Endodermal cell (in vitro differentiated cells): ENCODE measurements around the gene USP53. TPM values are rescaled to one million over a fixed set of nuclear protein-coding genes. Genes with fewer than 3 reads are reported as not detected.

Experiments used
- DNase-seq: peaks from one replicate; pipeline ENCODE4 v3.0.0-alpha.2; 2017
- H3K27ac ChIP-seq: 2 replicates; pipeline ENCODE4 v1.5.1; 2013; ENCODE audit warnings: mild to moderate bottlenecking, low read depth, low read length, moderate library complexity
- H3K27me3 ChIP-seq: 2 replicates; pipeline ENCODE4 v1.6.1; 2013; ENCODE audit warnings: mild to moderate bottlenecking, low read length, moderate library complexity; ENCODE audit not compliant: insufficient read depth, control insufficient read depth, poor library complexity, severe bottlenecking
- H3K36me3 ChIP-seq: 2 replicates; pipeline ENCODE4 v1.7.0; 2013; ENCODE audit warnings: mild to moderate bottlenecking, low read length, moderate library complexity; ENCODE audit not compliant: control insufficient read depth, insufficient read depth
- H3K4me1 ChIP-seq: one replicate; pipeline ENCODE4 v1.7.0; 2013; ENCODE audit warnings: low read length; ENCODE audit not compliant: control insufficient read depth, insufficient read depth
- H3K4me3 ChIP-seq: 2 replicates; pipeline ENCODE4 v1.5.1; 2013; ENCODE audit warnings: mild to moderate bottlenecking, low read length, moderate library complexity
- H3K9ac ChIP-seq: 2 replicates; pipeline ENCODE4 v1.6.1; 2013; ENCODE audit warnings: mild to moderate bottlenecking, low read length, moderate library complexity; ENCODE audit not compliant: poor library complexity, severe bottlenecking; ENCODE audit errors: extremely low read depth
- H3K9me3 ChIP-seq: 2 replicates; pipeline ENCODE4 v1.6.1; 2013; ENCODE audit warnings: mild to moderate bottlenecking, low read length, moderate library complexity; ENCODE audit not compliant: control insufficient read depth
- H3K27ac Mint-ChIP-seq: 2 replicates; pipeline ENCODE4 v1.8.0; 2020; ENCODE audit warnings: mixed read lengths
- H3K27me3 Mint-ChIP-seq: 2 replicates; pipeline ENCODE4 v1.8.0; 2021; ENCODE audit warnings: mild to moderate bottlenecking, mixed read lengths; ENCODE audit not compliant: insufficient read depth
- H3K36me3 Mint-ChIP-seq: 2 replicates; pipeline ENCODE4 v1.8.0; 2020; ENCODE audit warnings: low read depth, mixed read lengths
- H3K4me1 Mint-ChIP-seq: 2 replicates; pipeline ENCODE4 v1.8.0; 2020; ENCODE audit warnings: mixed read lengths
- H3K4me3 Mint-ChIP-seq: 2 replicates; pipeline ENCODE4 v1.8.0; 2020; ENCODE audit warnings: mild to moderate bottlenecking, moderate library complexity, mixed read lengths
- H3K9me3 Mint-ChIP-seq: 2 replicates; pipeline ENCODE4 v1.8.0; 2020; ENCODE audit warnings: mild to moderate bottlenecking, mixed read lengths
- CTCF ChIP-seq: fragments of 200-600 bp; sonication (generic); conservative IDR thresholded peaks from 2 replicates; pipeline ENCODE4 v1.5.0; 2021; ENCODE audit warnings: antibody characterized with exemption, mild to moderate bottlenecking
- WGBS, 2 experiments: methylation state at CpG; one replicate each; pipeline versions ENCODE4 v1.1.5 to v1.1.7; 2013; ENCODE audit warnings: missing lambda C conversion rate in 2 of 2, mixed read lengths in 1 of 2; ENCODE audit not compliant: insufficient coverage in 1 of 2, insufficient read length in 1 of 2; 5-methylcytosine and 5-hydroxymethylcytosine counted together
- total RNA-seq, 2 donors: library from RNA; stranded (reverse); fragmentation: NEBNext Ultra II Directional in 1 of 2; extraction: Animal tissue kit (Norgen Biotek cat#: 25700) in 1 of 2; gene quantifications; 2 replicates in 1 of 2; 3 replicates in 1 of 2; pipeline ENCODE4 v1.2.1, GENCODE V29; 2021

The USP53 gene
- total RNA-seq, 2 donors from 2014 or later, result 32.6 to 60.8 TPM

GRCh38 chr4:119297795-119298194, 85.3 kb downstream of the USP53 start:
- Mint-ChIP-seq H3K9me3 (no peaks in the 10 kb centered on the region), H3K4me1 (peaks cover 13% of the 10 kb centered on the region), H3K27ac (no peak overlapping the region), H3K27me3 (no peaks in the 10 kb centered on the region), H3K4me3 (no peak overlapping the region), H3K36me3 (peaks cover 32% of the 10 kb centered on the region)
- H3K4me1 ChIP-seq, result no peaks in the 10 kb centered on the region
- H3K4me3 ChIP-seq, result peak overlapping the region; percentile 90
- H3K36me3 ChIP-seq, result peaks cover 50% of the 10 kb centered on the region
- H3K27ac ChIP-seq, result no peak overlapping the region
- TF ChIP-seq CTCF, result no peak
- no peak for DNase-seq
- no peak overlapping the region for H3K9ac ChIP-seq
- H3K27me3 ChIP-seq, result no peaks in the 10 kb centered on the region
- 93% methylated on average over 1 of the region's 1 CpG; no CpG with 5 or more reads in 1 of the 2 experiments for WGBS, 2 experiments
- H3K9me3 ChIP-seq, result no peaks in the 10 kb centered on the region

GRCh38 chr4:119299260-119299671, 86.8 kb downstream of the USP53 start:
- Mint-ChIP-seq H3K9me3 (no peaks in the 10 kb centered on the region), H3K27me3 (peaks cover 2% of the 10 kb centered on the region), H3K36me3 (peaks cover 24% of the 10 kb centered on the region), H3K4me3 (peak overlapping the region; percentile 96), H3K27ac (peak overlapping the region; percentile 98), H3K4me1 (peaks cover 13% of the 10 kb centered on the region)
- Histone ChIP-seq H3K9me3 (no peaks in the 10 kb centered on the region), H3K9ac (peak overlapping the region; percentile 79), H3K27ac (no peak overlapping the region), H3K36me3 (peaks cover 36% of the 10 kb centered on the region), H3K4me1 (no peaks in the 10 kb centered on the region), H3K27me3 (no peaks in the 10 kb centered on the region), H3K4me3 (peak overlapping the region; percentile 90)
- TF ChIP-seq CTCF, result no peak
- peak; percentile 45 for DNase-seq
- 69% methylated on average over 2 of the region's 2 CpGs; no CpG with 5 or more reads in 1 of the 2 experiments for WGBS, 2 experiments

- peaks cover 2% of the 10 kb centered on the region for H3K27me3 Mint-ChIP-seq
- H3K4me1 Mint-ChIP-seq, result peaks cover 13% of the 10 kb centered on the region
- peaks cover 24% of the 10 kb centered on the region for H3K36me3 Mint-ChIP-seq
Observed at GRCh38 chr4:119299741-119300100, 87.2 kb downstream of the USP53 start.

More at GRCh38 chr4:119299741-119300100, 87.2 kb downstream of the USP53 start:
- no peak for TF ChIP-seq CTCF
- WGBS, 2 experiments, result 22 to 40% methylated on average over 6 to 9 of the region's 9 CpGs
- Histone ChIP-seq H3K27ac (peak overlapping the region; percentile 34), H3K27me3 (no peaks in the 10 kb centered on the region), H3K9me3 (no peaks in the 10 kb centered on the region), H3K4me3 (peak overlapping the region; percentile 90), H3K9ac (peak overlapping the region; percentile 79), H3K4me1 (no peaks in the 10 kb centered on the region), H3K36me3 (peaks cover 31% of the 10 kb centered on the region)
- Mint-ChIP-seq H3K27ac (peak overlapping the region; percentile 98), H3K9me3 (no peaks in the 10 kb centered on the region), H3K4me3 (peak overlapping the region; percentile 96)
- DNase-seq, result no peak
